HepG2 (cell line): ENCODE data around the gene PLCG1. TPM values are rescaled to one million over a fixed set of nuclear protein-coding genes. Genes with fewer than 3 reads are reported as not detected.

Experiments
- AHR ChIP-seq: IDR thresholded peaks from 2 replicates; pipeline ENCODE4 v1.6.1; 2018; ENCODE audit warnings: missing genetic modification reagents, missing compliant biosample characterization
- BATF2 ChIP-seq: sonication (generic); formaldehyde crosslinking; IDR thresholded peaks from 2 replicates; pipeline ENCODE4 v1.8.0; 2022; ENCODE audit warnings: mild to moderate bottlenecking, missing genetic modification reagents, moderate library complexity
- CENPBD1 ChIP-seq: sonication (generic); formaldehyde crosslinking; IDR thresholded peaks from 2 replicates; pipeline ENCODE4 v1.8.0; 2022; ENCODE audit warnings: missing genetic modification reagents, low read depth, mild to moderate bottlenecking, borderline replicate concordance
- FOXP4 ChIP-seq: sonication (generic); formaldehyde crosslinking; IDR thresholded peaks from 2 replicates; pipeline ENCODE4 v1.4.0; 2020; ENCODE audit warnings: missing genetic modification reagents
- GRHL1 ChIP-seq: sonication (generic); formaldehyde crosslinking; conservative IDR thresholded peaks from 2 replicates; pipeline ENCODE4 v1.8.0; 2022; ENCODE audit warnings: missing genetic modification reagents
- JUND ChIP-seq: sonication (generic); formaldehyde crosslinking; IDR thresholded peaks from 2 replicates; pipeline ENCODE4 v1.8.0; 2022; ENCODE audit warnings: mild to moderate bottlenecking, missing genetic modification reagents
- KDM6A ChIP-seq: IDR thresholded peaks from 2 replicates; pipeline ENCODE4 v1.6.1; 2016; ENCODE audit warnings: low read depth
- KMT2B ChIP-seq: IDR thresholded peaks from 2 replicates; pipeline ENCODE4 v1.6.1; 2016; ENCODE audit warnings: missing genetic modification reagents, missing compliant biosample characterization
- SCMH1 ChIP-seq: sonication (generic); formaldehyde crosslinking; IDR thresholded peaks from 2 replicates; pipeline ENCODE4 v1.9.0; 2021; ENCODE audit warnings: missing genetic modification reagents, mild to moderate bottlenecking, borderline replicate concordance
- SP1 ChIP-seq, 2 experiments: fragments of 450-650 bp in 1 of 2; sonication (generic) in 1 of 2; formaldehyde crosslinking in 1 of 2; IDR thresholded peaks; 2 replicates each; pipeline versions ENCODE4 v1.4.0 to v1.6.1; 2016 to 2020; ENCODE audit warnings: missing genetic modification reagents in 1 of 2
- ZBTB25 ChIP-seq: IDR thresholded peaks from 2 replicates; pipeline ENCODE4 v1.6.1; 2018; ENCODE audit warnings: missing genetic modification reagents
- ZBTB38 ChIP-seq: sonication (generic); formaldehyde crosslinking; IDR thresholded peaks from 2 replicates; pipeline ENCODE4 v1.5.1; 2020; ENCODE audit warnings: mild to moderate bottlenecking, missing genetic modification reagents
- ZC3H4 ChIP-seq: sonication (generic); formaldehyde crosslinking; IDR thresholded peaks from 2 replicates; pipeline ENCODE4 v1.4.0; 2020; ENCODE audit warnings: missing genetic modification reagents, borderline replicate concordance
- ZFYVE20 ChIP-seq: sonication (generic); formaldehyde crosslinking; IDR thresholded peaks from 2 replicates; pipeline ENCODE4 v1.8.0; 2023; ENCODE audit warnings: low read depth, mild to moderate bottlenecking, moderate library complexity, missing genetic modification reagents, borderline replicate concordance
- ZNF17 ChIP-seq: sonication (generic); formaldehyde crosslinking; IDR thresholded peaks from 2 replicates; pipeline ENCODE4 v1.5.0; 2020; ENCODE audit warnings: mild to moderate bottlenecking, missing genetic modification reagents
- ZNF232 ChIP-seq: sonication (generic); formaldehyde crosslinking; IDR thresholded peaks from 2 replicates; pipeline ENCODE4 v1.4.0; 2020; ENCODE audit warnings: missing genetic modification reagents, borderline replicate concordance
- ZNF251 ChIP-seq: sonication (generic); formaldehyde crosslinking; IDR thresholded peaks from 2 replicates; pipeline ENCODE4 v1.9.0; 2021; ENCODE audit warnings: mild to moderate bottlenecking, missing genetic modification reagents
- ZNF317 ChIP-seq: sonication (generic); formaldehyde crosslinking; IDR thresholded peaks from 2 replicates; pipeline ENCODE4 v1.5.0; 2020; ENCODE audit warnings: mild to moderate bottlenecking, missing genetic modification reagents
- ZNF362 ChIP-seq: sonication (generic); formaldehyde crosslinking; IDR thresholded peaks from 2 replicates; pipeline ENCODE4 v1.4.0; 2020; ENCODE audit warnings: missing genetic modification reagents, mild to moderate bottlenecking, borderline replicate concordance
- ZNF510 ChIP-seq: sonication (generic); formaldehyde crosslinking; IDR thresholded peaks from 2 replicates; pipeline ENCODE4 v1.4.0; 2020; ENCODE audit warnings: low read depth, mild to moderate bottlenecking, missing genetic modification reagents
- ZNF782 ChIP-seq: sonication (generic); formaldehyde crosslinking; IDR thresholded peaks from 2 replicates; pipeline ENCODE4 v1.4.0; 2020; ENCODE audit warnings: missing genetic modification reagents, mild to moderate bottlenecking, borderline replicate concordance
- ZSCAN30 ChIP-seq: sonication (generic); formaldehyde crosslinking; IDR thresholded peaks from 2 replicates; pipeline ENCODE4 v1.5.0; 2020; ENCODE audit warnings: mild to moderate bottlenecking, missing genetic modification reagents
- polyA plus RNA-seq, 8 experiments: library from polyadenylated mRNA; depleted of rRNA in 3 of 8; stranded (reverse) in 7 of 8; unstranded in 1 of 8; fragments of >200 nt; fragmentation: Illumina TruSeq in 4 of 8; extraction: Trizol in 4 of 8; gene quantifications; 2 replicates each; pipeline versions ENCODE4 v1.2.1 to v1.2.3, GENCODE V29; 2011 to 2016; ENCODE audit warnings: low read depth in 4 of 8, missing spikeins in 1 of 8, mixed read lengths in 1 of 8; ENCODE audit not compliant: insufficient read depth in 1 of 8
- total RNA-seq, 5 experiments: library from RNA; depleted of rRNA; stranded (reverse); fragments of >200 nt; fragmentation: Illumina TruSeq; extraction: Trizol; gene quantifications; 2 replicates each; pipeline ENCODE4 v1.2.3, GENCODE V29; 2016; ENCODE audit warnings: low read depth in 1 of 5

PLCG1 gene
- total and polyA plus RNA-seq, 2 of the 13 experiments (the other 11 are each of a cell fraction or from before 2014, with no cell fraction given), result 85.3 to 158 TPM

GRCh38 chr20:41137614-41138474 is 501 bp downstream of the PLCG1 start (continued):
- TF ChIP-seq BATF2 (CRISPR knock-in tag) (no peak; the same call in 1 of the 2 replicates), JUND (CRISPR knock-in tag) (no peak), SCMH1 (CRISPR knock-in tag) (no peak), ZFYVE20 (CRISPR knock-in tag) (no peak), FOXP4 (CRISPR knock-in tag) (0 out of 2 replicates have a peak, but pooled peaks have one; percentile 17), ZBTB25 (CRISPR knock-in tag) (no peak), ZSCAN30 (no peak), CENPBD1 (CRISPR knock-in tag) (no peak), KMT2B (peak; percentile 46; the same call in 1 of the 2 replicates), SP1 (IDR thresholded peaks at IDR 0.05) (no peak), SP1 (CRISPR knock-in tag; IDR thresholded peaks at IDR 0.05) (peak; percentile 47), ZNF232 (CRISPR knock-in tag) (peak; percentile 77; the same call in 1 of the 2 replicates), ZNF317 (CRISPR knock-in tag) (peak; percentile 79), KDM6A (no peak), ZNF782 (CRISPR knock-in tag) (no peak), ZNF251 (CRISPR knock-in tag) (no peak), GRHL1 (CRISPR knock-in tag) (no peak), ZNF362 (0 out of 2 replicates have a peak, but pooled peaks have one; percentile 0), ZNF17 (CRISPR knock-in tag) (no peak), AHR (CRISPR knock-in tag) (peak; percentile 80; the same call in 1 of the 2 replicates), ZNF510 (CRISPR knock-in tag) (no peak), ZC3H4 (CRISPR knock-in tag) (no peak), ZBTB38 (CRISPR knock-in tag) (no peak; the same call in 1 of the 2 replicates)
